Type B pancreatic cell (in vitro differentiated cells): Measurements from ENCODE around the gene ALK. TPM values are rescaled to one million over a fixed set of nuclear protein-coding genes. Genes with fewer than 3 reads are reported as not detected.

Experiments
- DNase-seq: peaks from one replicate; pipeline ENCODE4 v3.0.0; 2021; ENCODE audit warnings: mixed read lengths; ENCODE audit not compliant: unreplicated experiment; ENCODE audit errors: extremely low spot score
- H3K27ac Mint-ChIP-seq: 2 replicates; pipeline ENCODE4 v1.8.0; 2021; ENCODE audit warnings: mild to moderate bottlenecking, mixed read lengths
- H3K27me3 Mint-ChIP-seq: 2 replicates; pipeline ENCODE4 v1.8.0; 2021; ENCODE audit warnings: mixed read lengths
- H3K36me3 Mint-ChIP-seq: 2 replicates; pipeline ENCODE4 v1.8.0; 2021; ENCODE audit warnings: mixed read lengths
- H3K4me1 Mint-ChIP-seq: one replicate; pipeline ENCODE4 v1.8.0; 2021; ENCODE audit warnings: mixed read lengths; ENCODE audit not compliant: unreplicated experiment
- H3K4me3 Mint-ChIP-seq: 2 replicates; pipeline ENCODE4 v1.8.0; 2021; ENCODE audit warnings: mild to moderate bottlenecking, mixed read lengths
- H3K9me3 Mint-ChIP-seq: 2 replicates; pipeline ENCODE4 v1.8.0; 2021; ENCODE audit warnings: mixed read lengths
- total RNA-seq: library from RNA; stranded (reverse); gene quantifications from 2 replicates; pipeline ENCODE4 v1.2.1, GENCODE V29; 2021; ENCODE audit warnings: low replicate concordance
- TF ChIP-seq, protein P1 (sequence below): fragments of 200-600 bp; sonication (generic); conservative IDR thresholded peaks from 2 replicates; pipeline ENCODE4 v1.5.0; 2021; ENCODE audit warnings: antibody characterized with exemption, mild to moderate bottlenecking

Gene ALK
- total RNA-seq, 1 donor from 2014 or later: 7.7 TPM

DNA sequence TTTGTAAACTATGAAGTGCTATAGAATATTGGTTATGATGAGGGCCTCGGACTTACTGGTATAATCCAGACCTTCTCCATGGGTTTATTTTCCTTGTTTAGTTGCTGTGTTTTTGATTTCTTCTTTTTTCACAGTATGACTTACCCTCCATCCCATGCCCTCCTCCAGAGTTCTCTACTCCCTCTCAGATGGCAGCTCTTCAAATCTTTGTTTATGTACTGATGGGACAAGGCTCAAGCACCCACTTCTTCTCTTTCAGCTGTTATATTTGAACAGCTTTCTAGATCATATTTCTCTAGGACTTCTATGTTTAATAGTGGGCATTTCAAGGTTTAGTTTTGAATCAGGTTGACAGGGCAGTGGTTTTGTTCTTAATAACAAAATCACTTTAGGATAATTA lies 762.3 kb downstream of the ALK start:
- TF ChIP-seq, protein P1, sequence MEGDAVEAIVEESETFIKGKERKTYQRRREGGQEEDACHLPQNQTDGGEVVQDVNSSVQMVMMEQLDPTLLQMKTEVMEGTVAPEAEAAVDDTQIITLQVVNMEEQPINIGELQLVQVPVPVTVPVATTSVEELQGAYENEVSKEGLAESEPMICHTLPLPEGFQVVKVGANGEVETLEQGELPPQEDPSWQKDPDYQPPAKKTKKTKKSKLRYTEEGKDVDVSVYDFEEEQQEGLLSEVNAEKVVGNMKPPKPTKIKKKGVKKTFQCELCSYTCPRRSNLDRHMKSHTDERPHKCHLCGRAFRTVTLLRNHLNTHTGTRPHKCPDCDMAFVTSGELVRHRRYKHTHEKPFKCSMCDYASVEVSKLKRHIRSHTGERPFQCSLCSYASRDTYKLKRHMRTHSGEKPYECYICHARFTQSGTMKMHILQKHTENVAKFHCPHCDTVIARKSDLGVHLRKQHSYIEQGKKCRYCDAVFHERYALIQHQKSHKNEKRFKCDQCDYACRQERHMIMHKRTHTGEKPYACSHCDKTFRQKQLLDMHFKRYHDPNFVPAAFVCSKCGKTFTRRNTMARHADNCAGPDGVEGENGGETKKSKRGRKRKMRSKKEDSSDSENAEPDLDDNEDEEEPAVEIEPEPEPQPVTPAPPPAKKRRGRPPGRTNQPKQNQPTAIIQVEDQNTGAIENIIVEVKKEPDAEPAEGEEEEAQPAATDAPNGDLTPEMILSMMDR: no peak
- Mint-ChIP-seq H3K9me3 (no peaks in the 10 kb centered on the region), H3K27ac (no peak overlapping the region), H3K4me3 (no peak overlapping the region), H3K4me1 (peaks cover 7% of the 10 kb centered on the region), H3K36me3 (peaks cover 14% of the 10 kb centered on the region), H3K27me3 (no peaks in the 10 kb centered on the region)
- no peak for DNase-seq

- Mint-ChIP-seq H3K27me3 (no peaks in the 10 kb centered on the region), H3K9me3 (no peaks in the 10 kb centered on the region), H3K27ac (no peak overlapping the region), H3K4me3 (no peak overlapping the region), H3K4me1 (peaks cover 7% of the 10 kb centered on the region), H3K36me3 (peaks cover 27% of the 10 kb centered on the region)
- no peak for DNase-seq
- TF ChIP-seq, protein P1: no peak
Observed at GRCh38 chr2:29157131-29157530, 764.3 kb downstream of the ALK start.

GRCh38 chr2:29155578-29155977 lies 765.8 kb downstream of the ALK start:
- peaks cover 7% of the 10 kb centered on the region for H3K4me1 Mint-ChIP-seq
- H3K27me3 Mint-ChIP-seq: no peaks in the 10 kb centered on the region
- TF ChIP-seq, protein P1: no peak
- H3K4me3 Mint-ChIP-seq: no peak overlapping the region
- H3K9me3 Mint-ChIP-seq: no peaks in the 10 kb centered on the region
- H3K27ac Mint-ChIP-seq: no peak overlapping the region
- H3K36me3 Mint-ChIP-seq: peaks cover 27% of the 10 kb centered on the region
- no peak for DNase-seq

DNA sequence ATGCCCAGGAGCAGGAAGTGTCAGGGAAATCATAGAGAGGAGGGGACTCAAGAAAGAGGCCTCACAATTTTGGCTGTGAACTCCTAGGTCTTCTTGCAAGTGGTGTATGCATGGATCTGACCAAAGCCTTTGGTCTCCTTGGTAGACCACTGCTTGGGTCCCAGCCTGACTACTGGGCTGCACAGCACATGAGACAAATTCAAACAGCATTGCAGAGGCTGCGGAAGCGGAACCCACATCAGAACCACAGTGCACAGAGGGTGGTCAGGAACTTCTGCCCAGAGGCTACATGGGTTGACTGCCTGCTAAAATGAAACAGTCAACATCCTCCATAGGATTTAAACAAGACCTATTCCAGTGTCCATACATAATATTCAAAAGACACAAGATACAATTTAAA lies 766.8 kb downstream of the ALK start:
- no peaks in the 10 kb centered on the region for H3K27me3 Mint-ChIP-seq
- no peaks in the 10 kb centered on the region for H3K9me3 Mint-ChIP-seq
- DNase-seq: no peak
- H3K36me3 Mint-ChIP-seq: peaks cover 24% of the 10 kb centered on the region
- H3K4me3 Mint-ChIP-seq: no peak overlapping the region
- H3K27ac Mint-ChIP-seq: no peak overlapping the region
- TF ChIP-seq, protein P1: no peak
- peaks cover 7% of the 10 kb centered on the region for H3K4me1 Mint-ChIP-seq

GRCh38 chr2:29147963-29148362 lies 773.4 kb downstream of the ALK start:
- no peak for DNase-seq
- Mint-ChIP-seq H3K27me3 (no peaks in the 10 kb centered on the region), H3K27ac (no peak overlapping the region), H3K36me3 (peaks cover 23% of the 10 kb centered on the region), H3K4me1 (no peaks in the 10 kb centered on the region), H3K4me3 (no peak overlapping the region), H3K9me3 (no peaks in the 10 kb centered on the region)
- TF ChIP-seq, protein P1: no peak

- no peaks in the 10 kb centered on the region for H3K4me1 Mint-ChIP-seq
- peaks cover 17% of the 10 kb centered on the region for H3K36me3 Mint-ChIP-seq
- no peaks in the 10 kb centered on the region for H3K27me3 Mint-ChIP-seq
- H3K27ac Mint-ChIP-seq: no peak overlapping the region
- no peak for DNase-seq
- TF ChIP-seq, protein P1: no peak
- H3K4me3 Mint-ChIP-seq: no peak overlapping the region
- H3K9me3 Mint-ChIP-seq: no peaks in the 10 kb centered on the region
Observed at GRCh38 chr2:29146197-29146596, 775.2 kb downstream of the ALK start.
